WI38 (cell line): ENCODE measurements around the gene ARHGAP44.

Experiments
- H3K4me3 ChIP-seq: 2 replicates; pipeline ENCODE4 v1.5.1; 2011; ENCODE audit warnings: low read depth, mild to moderate bottlenecking, control low read depth, low read length
- CTCF ChIP-seq: IDR thresholded peaks from 2 replicates; pipeline ENCODE4 v1.5.1; 2012; ENCODE audit warnings: low read depth, mild to moderate bottlenecking, control low read depth, low read length

Gene ARHGAP44

GRCh38 chr17:12990041-12990808, 200.9 kb downstream of the ARHGAP44 start:
- no peak overlapping the region for H3K4me3 ChIP-seq
- no peak for TF ChIP-seq CTCF

GRCh38 chr17:12990926-12991325, 201.6 kb downstream of the ARHGAP44 start:
- H3K4me3 ChIP-seq = no peak overlapping the region
- TF ChIP-seq CTCF = no peak

GRCh38 chr17:12992676-12993075, 203.4 kb downstream of the ARHGAP44 start:
- H3K4me3 ChIP-seq = no peak overlapping the region
- no peak for TF ChIP-seq CTCF

- TF ChIP-seq CTCF = no peak
- no peak overlapping the region for H3K4me3 ChIP-seq
Measured at GRCh38 chr17:12993631-12994030, 204.3 kb downstream of the ARHGAP44 start.

GRCh38 chr17:12994341-12995074, 205.2 kb downstream of the ARHGAP44 start:
- no peak for TF ChIP-seq CTCF
- no peak overlapping the region for H3K4me3 ChIP-seq

GRCh38 chr17:12995106-12995895, 206.0 kb downstream of the ARHGAP44 start:
- TF ChIP-seq CTCF = no peak
- no peak overlapping the region for H3K4me3 ChIP-seq
